Measurements from ENCODE around the gene EIF3D. TPM values are rescaled to one million over a fixed set of nuclear protein-coding genes. Genes with fewer than 3 reads are reported as not detected.
A peak's percentile ranks its signal among the peaks of the same experiment; 100 is the strongest.

EIF3D gene
- total and polyA plus RNA-seq, 4 experiments from 2014 or later, result 137 to 228 (median 206) TPM

DNA sequence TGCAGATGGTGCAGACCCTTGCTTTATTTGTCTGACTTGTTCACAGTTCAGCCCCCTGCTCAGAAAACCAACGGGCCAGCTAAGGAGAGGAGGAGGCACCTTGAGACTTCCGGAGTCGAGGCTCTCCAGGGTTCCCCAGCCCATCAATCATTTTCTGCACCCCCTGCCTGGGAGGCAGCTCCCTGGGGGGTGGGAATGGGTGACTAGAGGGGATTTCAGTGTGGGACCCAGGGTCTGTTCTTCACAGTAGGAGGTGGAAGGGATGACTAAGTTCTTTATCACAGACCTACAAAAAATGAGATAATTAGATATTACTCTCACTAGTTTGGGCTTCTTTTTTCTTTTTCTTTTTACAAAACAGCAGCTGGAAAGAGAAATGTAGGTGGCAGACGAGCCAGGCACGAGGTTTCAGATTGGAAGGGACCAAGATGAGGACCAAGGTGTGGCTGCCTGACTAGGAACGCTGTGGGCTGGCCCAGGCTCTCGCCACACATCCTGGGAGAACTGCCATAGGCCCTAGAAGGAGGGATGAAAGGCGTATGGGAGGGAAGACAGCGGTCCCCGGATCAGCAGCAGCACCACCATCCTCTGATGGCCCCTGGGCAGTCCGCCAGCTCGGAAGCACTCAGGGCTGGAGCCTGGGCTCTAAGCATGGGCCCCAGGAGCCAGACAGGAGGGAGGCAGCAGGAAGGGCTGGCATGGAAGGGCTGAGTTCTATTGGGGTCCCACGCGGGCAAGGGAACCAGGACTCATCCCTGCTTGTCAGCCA is 61.7 kb downstream of the EIF3D start:
- Mint-ChIP-seq H3K4me3 (no peak overlapping the region), H3K27ac (peak overlapping the region; percentile 61 to 79 (median 73)), H3K36me3 (peaks cover 4 to 8% of the 10 kb centered on the region in 2 donors), H3K27me3 (no peaks in the 10 kb centered on the region), H3K9me3 (no peaks in the 10 kb centered on the region), H3K4me1 (peaks cover 11 to 28% (median 15%) of the 10 kb centered on the region in 4 donors)
- Histone ChIP-seq H3K4me3 (ENCODE audit: low read length in 2 of 2) (no peak overlapping the region), H3K27me3 (ENCODE audit: insufficient read depth, low read length) (no peaks in the 10 kb centered on the region), H3K27ac (ENCODE audit: low read depth, low read length) (no peak overlapping the region), H3K9me3 (ENCODE audit: control insufficient read depth in 1 of 2, low read length in 2 of 2) (no peaks in the 10 kb centered on the region), H3K4me1 (ENCODE audit: insufficient read depth, low read length) (peaks cover 18% of the 10 kb centered on the region), H3K36me3 (ENCODE audit: insufficient read depth, low read length) (no peaks in the 10 kb centered on the region)
- CTCF ChIA-PET (ENCODE audit: partially characterized antibody), result interaction anchor here (0.6 to 10.0 kb wide), 3 partner anchors 32 to 167 kb away, joined by 3 to 204 read pairs (median 5); no protein-coding TSS in a partner anchor
- POLR2A ChIA-PET (ENCODE audit: partially characterized antibody), result interaction anchor here (0.7 to 1.8 kb wide), 5 partner anchors 15 to 163 kb away, joined by 3 to 9 read pairs (median 4); partner anchors contain the start of genes MYH9 and TXN2
- intact Hi-C loops (cut with micrococcal nuclease), result no loop called here
- DNase-seq, result no peak

- no peak overlapping the region for H3K4me3 Mint-ChIP-seq
- Histone ChIP-seq H3K27me3 (ENCODE audit: insufficient read depth, low read length) (no peaks in the 10 kb centered on the region), H3K36me3 (ENCODE audit: insufficient read depth, low read length) (no peaks in the 10 kb centered on the region), H3K4me1 (ENCODE audit: insufficient read depth, low read length) (peaks cover 18% of the 10 kb centered on the region), H3K27ac (ENCODE audit: low read depth, low read length) (no peak overlapping the region), H3K4me3 (ENCODE audit: low read length in 2 of 2) (no peak overlapping the region), H3K9me3 (ENCODE audit: control insufficient read depth in 1 of 2, low read length in 2 of 2) (no peaks in the 10 kb centered on the region)
- no peaks in the 10 kb centered on the region for H3K9me3 Mint-ChIP-seq
- peak overlapping the region in 4 of 7 donors; percentile 10 to 70 (median 59) for H3K27ac Mint-ChIP-seq
- H3K36me3 Mint-ChIP-seq, result peaks cover 0 to 5% of the 10 kb centered on the region in 2 donors
- H3K4me1 Mint-ChIP-seq, result peaks cover 11 to 28% (median 15%) of the 10 kb centered on the region in 4 donors
- no peaks in the 10 kb centered on the region for H3K27me3 Mint-ChIP-seq
- ChIA-PET CTCF (ENCODE audit: partially characterized antibody) (interaction anchor here (10.0 kb wide), 1 partner anchor 166 kb away, joined by 204 read pairs; no protein-coding TSS in a partner anchor), POLR2A (ENCODE audit: partially characterized antibody) (interaction anchor here (0.7 to 1.8 kb wide), 5 partner anchors 11 to 135 kb away, joined by 4 to 9 read pairs (median 4); partner anchors contain the start of genes MYH9 and TXN2)
- intact Hi-C loops (cut with micrococcal nuclease), result no loop called here
- DNase-seq, result no peak
Measured at GRCh38 chr22:36466258-36466657, 62.7 kb downstream of the EIF3D start.

DNA sequence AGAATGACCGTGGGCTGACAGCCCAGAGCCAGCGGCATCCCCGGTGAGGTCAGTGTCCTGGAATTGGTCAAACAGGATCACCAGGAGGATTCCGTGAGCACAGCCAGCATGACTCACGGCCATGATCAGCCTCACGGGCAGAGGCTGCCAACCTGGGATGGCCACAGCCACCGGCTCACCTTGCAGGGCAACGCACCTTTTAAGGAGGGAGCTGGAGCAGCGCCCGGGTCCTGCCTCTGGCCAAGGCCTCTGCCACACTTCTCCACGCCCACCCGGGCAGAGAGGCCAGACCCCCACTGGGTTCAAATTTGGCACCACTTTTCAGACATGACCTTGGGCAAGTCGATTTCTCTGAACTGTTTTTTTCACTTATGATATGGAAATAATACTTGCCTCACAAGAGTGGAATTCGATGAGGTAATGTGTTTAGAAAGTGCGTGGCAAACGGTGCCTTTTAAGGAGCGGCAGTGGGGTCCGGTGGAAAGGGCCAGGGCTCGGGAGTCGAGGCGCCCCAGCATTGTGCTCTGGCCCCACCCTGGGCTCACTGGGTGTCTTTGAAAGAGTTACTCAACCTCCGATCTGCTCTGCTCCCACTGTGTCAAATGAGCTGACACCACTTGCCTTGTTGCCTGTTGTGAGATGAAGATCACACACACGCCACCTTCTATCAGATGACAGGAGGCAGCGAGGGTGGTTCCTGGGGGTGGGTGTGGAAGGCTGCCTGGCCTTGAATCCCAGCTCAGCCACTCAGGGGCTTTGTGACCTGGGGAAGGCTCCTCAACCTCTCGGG is 63.5 kb downstream of the EIF3D start:
- intact Hi-C loops (cut with micrococcal nuclease), result no loop called here
- Mint-ChIP-seq H3K27ac (peak overlapping the region in 4 of 7 donors; percentile 15 to 70 (median 66)), H3K9me3 (no peaks in the 10 kb centered on the region), H3K36me3 (peaks cover 0 to 3% of the 10 kb centered on the region in 2 donors), H3K4me1 (peaks cover 11 to 23% (median 15%) of the 10 kb centered on the region in 4 donors), H3K27me3 (no peaks in the 10 kb centered on the region), H3K4me3 (no peak overlapping the region)
- ChIA-PET POLR2A (ENCODE audit: partially characterized antibody) (interaction anchor here (1.7 to 1.8 kb wide), 2 partner anchors 17 to 134 kb away, joined by 5 to 9 read pairs; partner anchors contain the start of gene TXN2), CTCF (ENCODE audit: partially characterized antibody) (interaction anchor here (10.0 kb wide), 1 partner anchor 165 kb away, joined by 204 read pairs; no protein-coding TSS in a partner anchor)
- no peaks in the 10 kb centered on the region for H3K36me3 ChIP-seq (ENCODE audit: insufficient read depth, low read length)
- no peak for DNase-seq
- H3K27ac ChIP-seq (ENCODE audit: low read depth, low read length), result no peak overlapping the region
- H3K9me3 ChIP-seq (ENCODE audit: control insufficient read depth in 1 of 2, low read length in 2 of 2), result no peaks in the 10 kb centered on the region
- H3K4me3 ChIP-seq (ENCODE audit: low read length in 2 of 2), result no peak overlapping the region
- H3K4me1 ChIP-seq (ENCODE audit: insufficient read depth, low read length), result peaks cover 16% of the 10 kb centered on the region
- H3K27me3 ChIP-seq (ENCODE audit: insufficient read depth, low read length), result no peaks in the 10 kb centered on the region

DNA sequence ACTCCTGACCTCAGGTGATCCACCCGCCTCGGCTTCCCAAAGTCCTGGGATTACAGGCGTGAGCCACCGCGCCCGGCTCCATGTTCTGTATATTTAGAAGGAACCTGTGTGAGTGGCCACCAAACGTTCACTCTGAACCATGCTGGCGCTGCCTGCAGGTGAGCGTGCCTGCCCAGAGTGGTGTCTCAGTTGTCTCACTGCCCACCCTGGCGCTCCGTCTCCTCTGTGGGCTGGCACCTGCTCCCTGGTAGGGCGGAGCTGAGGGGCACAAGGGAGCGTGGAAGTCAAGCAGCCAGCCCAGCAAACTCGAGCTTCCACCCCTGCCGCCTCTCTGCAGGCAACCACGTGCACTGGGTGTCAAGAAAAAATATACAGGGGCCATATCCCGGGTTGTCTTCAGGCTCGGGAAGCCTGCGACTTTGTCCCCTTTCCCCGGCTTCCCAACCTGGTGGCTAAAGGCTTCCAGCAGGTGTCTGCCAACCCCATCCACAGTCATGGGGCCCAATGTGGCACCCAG is 64.2 kb downstream of the EIF3D start:
- no peaks in the 10 kb centered on the region for H3K27me3 Mint-ChIP-seq
- Histone ChIP-seq H3K9me3 (ENCODE audit: control insufficient read depth in 1 of 2, low read length in 2 of 2) (no peaks in the 10 kb centered on the region), H3K4me3 (ENCODE audit: low read length in 2 of 2) (no peak overlapping the region), H3K27ac (ENCODE audit: low read depth, low read length) (no peak overlapping the region), H3K27me3 (ENCODE audit: insufficient read depth, low read length) (no peaks in the 10 kb centered on the region), H3K36me3 (ENCODE audit: insufficient read depth, low read length) (no peaks in the 10 kb centered on the region), H3K4me1 (ENCODE audit: insufficient read depth, low read length) (peaks cover 10% of the 10 kb centered on the region)
- peaks cover 5 to 16% (median 10%) of the 10 kb centered on the region in 4 donors for H3K4me1 Mint-ChIP-seq
- no peak for DNase-seq
- intact Hi-C loops (cut with micrococcal nuclease), result no loop called here
- H3K4me3 Mint-ChIP-seq, result no peak overlapping the region
- ChIA-PET POLR2A (ENCODE audit: partially characterized antibody) (interaction anchor here (1.4 to 1.6 kb wide), 2 partner anchors 9 to 77 kb away, joined by 4 read pairs; partner anchors contain the start of gene MYH9), CTCF (ENCODE audit: partially characterized antibody) (no interaction called here)
- no peaks in the 10 kb centered on the region for H3K36me3 Mint-ChIP-seq
- H3K9me3 Mint-ChIP-seq, result no peaks in the 10 kb centered on the region
- H3K27ac Mint-ChIP-seq, result peak overlapping the region in 1 of 7 donors; percentile 15

DNA sequence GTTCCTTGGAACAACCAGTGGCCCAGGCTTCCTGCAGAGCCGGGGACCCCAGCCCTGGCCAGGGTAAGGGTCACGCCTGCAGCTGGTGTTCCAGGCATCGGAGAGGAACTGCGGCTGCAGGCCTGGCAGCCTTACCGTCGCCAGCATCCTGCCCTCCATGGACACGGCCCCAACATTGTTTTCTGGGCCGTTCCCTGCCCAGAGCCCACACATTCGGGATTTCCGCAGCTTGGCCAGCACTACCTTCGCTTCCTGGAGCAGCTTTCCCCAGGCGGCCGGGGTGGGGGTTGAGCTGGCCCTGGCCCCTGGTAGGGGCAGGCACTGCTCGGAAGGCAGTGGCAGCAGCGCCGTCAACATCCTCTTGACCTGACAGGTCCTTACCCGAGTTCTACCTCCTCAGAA is 65.2 kb downstream of the EIF3D start:
- CTCF ChIA-PET (ENCODE audit: partially characterized antibody), result interaction anchor here (1.1 kb wide), 1 partner anchor 9 kb away, joined by 3 read pairs; no protein-coding TSS in a partner anchor

GRCh38 chr22:36461665-36462649 is 67.0 kb downstream of the EIF3D start:
- H3K4me1 ChIP-seq (ENCODE audit: insufficient read depth, low read length), result peaks cover 2% of the 10 kb centered on the region
- H3K27me3 ChIP-seq (ENCODE audit: insufficient read depth, low read length), result no peaks in the 10 kb centered on the region
- H3K27ac ChIP-seq (ENCODE audit: low read depth, low read length), result no peak overlapping the region
- H3K4me1 Mint-ChIP-seq, result peaks cover 4 to 6% (median 5%) of the 10 kb centered on the region in 4 donors
- no peaks in the 10 kb centered on the region for H3K27me3 Mint-ChIP-seq
- ChIA-PET CTCF (ENCODE audit: partially characterized antibody) (no interaction called here), POLR2A (ENCODE audit: partially characterized antibody) (interaction anchor here (1.2 to 2.0 kb wide), 2 partner anchors 127 to 160 kb away, joined by 3 to 5 read pairs; no protein-coding TSS in a partner anchor)
- H3K4me3 ChIP-seq (ENCODE audit: low read length in 2 of 2), result no peak overlapping the region
- intact Hi-C loops (cut with micrococcal nuclease), result no loop called here
- no peaks in the 10 kb centered on the region for H3K36me3 Mint-ChIP-seq
- no peaks in the 10 kb centered on the region for H3K9me3 Mint-ChIP-seq
- H3K27ac Mint-ChIP-seq, result peak overlapping the region in 2 of 7 donors; percentile 11 to 32
- no peak for DNase-seq
- no peaks in the 10 kb centered on the region for H3K9me3 ChIP-seq (ENCODE audit: control insufficient read depth in 1 of 2, low read length in 2 of 2)
- no peak overlapping the region for H3K4me3 Mint-ChIP-seq
- H3K36me3 ChIP-seq (ENCODE audit: insufficient read depth, low read length), result no peaks in the 10 kb centered on the region

More for the DNA sequence above, 65.2 kb downstream of the EIF3D start:
- no peak overlapping the region for H3K4me3 ChIP-seq (ENCODE audit: low read length in 2 of 2)
- no peak overlapping the region for H3K4me3 Mint-ChIP-seq
- peaks cover 5 to 16% (median 9%) of the 10 kb centered on the region in 4 donors for H3K4me1 Mint-ChIP-seq
- no peaks in the 10 kb centered on the region for H3K27me3 ChIP-seq (ENCODE audit: insufficient read depth, low read length)
- intact Hi-C loops (cut with micrococcal nuclease), result no loop called here
- no peaks in the 10 kb centered on the region for H3K36me3 Mint-ChIP-seq
- no peaks in the 10 kb centered on the region for H3K27me3 Mint-ChIP-seq
- H3K27ac ChIP-seq (ENCODE audit: low read depth, low read length), result no peak overlapping the region
- peaks cover 8% of the 10 kb centered on the region for H3K4me1 ChIP-seq (ENCODE audit: insufficient read depth, low read length)
- POLR2A ChIA-PET (ENCODE audit: partially characterized antibody), result interaction anchor here (1.4 to 2.0 kb wide), 4 partner anchors 8 to 162 kb away, joined by 3 to 5 read pairs (median 4); partner anchors contain the start of genes MYH9 and TXN2
- DNase-seq, result no peak
- no peaks in the 10 kb centered on the region for H3K9me3 ChIP-seq (ENCODE audit: control insufficient read depth in 1 of 2, low read length in 2 of 2)
- no peaks in the 10 kb centered on the region for H3K9me3 Mint-ChIP-seq
- no peak overlapping the region for H3K27ac Mint-ChIP-seq
- no peaks in the 10 kb centered on the region for H3K36me3 ChIP-seq (ENCODE audit: insufficient read depth, low read length)
